NB4 (cell line): ENCODE measurements around the gene KCNS1.

Source experiments
- CTCF ChIP-seq: IDR thresholded peaks from one replicate; pipeline ENCODE4 v1.5.1; 2012; ENCODE audit warnings: low read depth, low read length
- MYC ChIP-seq: IDR thresholded peaks from 2 replicates; pipeline ENCODE4 v1.6.1; 2011; ENCODE audit warnings: low read depth, low read length
- POLR2A ChIP-seq: IDR thresholded peaks from 2 replicates; pipeline ENCODE4 v1.6.1; 2011; ENCODE audit warnings: mild to moderate bottlenecking; ENCODE audit not compliant: insufficient read length; ENCODE audit errors: extremely low read depth

GRCh38 chr20:45098103-45098773, 2.7 kb downstream of the KCNS1 start:
- TF ChIP-seq CTCF (peak; percentile 6), POLR2A (no peak), MYC (no peak)
